Left hindlimb (tissue), 1 donor: ENCODE data around the gene RAD51B.

Experiments used
- DNase-seq: peaks from one replicate; pipeline ENCODE4 v3.0.0-alpha.2; 2018

Gene RAD51B

DNA sequence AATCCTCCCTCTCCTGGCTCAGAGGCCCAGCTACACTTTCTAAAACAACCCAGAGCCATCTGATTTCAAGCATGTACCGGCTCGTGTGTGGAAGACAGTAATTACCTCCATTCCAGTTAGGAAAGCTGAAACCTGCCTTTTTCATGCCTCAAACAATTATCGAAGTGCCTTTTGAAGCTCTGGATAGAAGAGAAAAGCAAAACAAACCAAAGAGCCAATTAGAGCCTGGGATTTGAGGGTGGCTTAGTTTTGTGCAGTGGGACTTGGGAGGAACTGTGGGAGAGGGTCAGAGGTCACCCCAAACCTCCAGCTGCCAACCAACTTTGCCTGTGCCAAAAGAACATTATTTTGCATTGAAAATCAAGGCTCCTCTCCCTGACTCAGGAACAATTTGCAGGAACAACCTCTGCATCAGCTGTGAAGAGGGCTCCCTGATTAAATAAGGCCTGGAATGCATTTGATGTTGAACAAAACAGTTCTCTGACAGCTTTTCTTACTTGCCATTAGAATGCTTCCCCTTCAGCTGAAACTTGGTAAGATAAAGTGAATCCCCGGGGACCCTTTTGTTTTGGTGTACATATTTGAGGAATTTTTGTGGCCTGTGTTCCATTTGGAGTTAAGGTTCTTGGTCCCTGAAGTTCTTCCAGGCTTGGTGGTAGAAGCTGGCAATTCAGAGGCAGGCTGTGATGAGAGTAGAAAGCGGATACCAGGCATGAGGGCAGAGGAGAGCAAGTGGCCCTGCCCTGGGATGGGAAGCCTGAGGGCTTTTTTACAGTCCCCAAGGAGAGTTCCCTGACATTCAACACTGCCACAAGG, 703.1 kb downstream of the RAD51B start:
- DNase-seq, result peak; percentile 77

DNA sequence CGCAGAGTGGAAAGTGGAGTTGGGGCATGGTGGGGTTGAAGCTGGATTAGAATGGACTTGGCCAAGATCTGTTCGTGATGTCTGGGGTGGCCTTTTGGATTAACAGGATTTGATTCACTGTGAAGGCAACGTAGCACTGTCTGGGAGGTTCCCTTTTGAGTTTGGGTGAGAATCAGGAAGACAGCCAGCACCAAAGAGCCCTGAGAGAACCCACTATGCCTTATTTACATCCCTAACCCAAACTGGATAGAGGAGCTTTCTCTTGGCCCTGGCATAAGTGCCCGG, 703.7 kb downstream of the RAD51B start:
- DNase-seq, result no peak

DNA sequence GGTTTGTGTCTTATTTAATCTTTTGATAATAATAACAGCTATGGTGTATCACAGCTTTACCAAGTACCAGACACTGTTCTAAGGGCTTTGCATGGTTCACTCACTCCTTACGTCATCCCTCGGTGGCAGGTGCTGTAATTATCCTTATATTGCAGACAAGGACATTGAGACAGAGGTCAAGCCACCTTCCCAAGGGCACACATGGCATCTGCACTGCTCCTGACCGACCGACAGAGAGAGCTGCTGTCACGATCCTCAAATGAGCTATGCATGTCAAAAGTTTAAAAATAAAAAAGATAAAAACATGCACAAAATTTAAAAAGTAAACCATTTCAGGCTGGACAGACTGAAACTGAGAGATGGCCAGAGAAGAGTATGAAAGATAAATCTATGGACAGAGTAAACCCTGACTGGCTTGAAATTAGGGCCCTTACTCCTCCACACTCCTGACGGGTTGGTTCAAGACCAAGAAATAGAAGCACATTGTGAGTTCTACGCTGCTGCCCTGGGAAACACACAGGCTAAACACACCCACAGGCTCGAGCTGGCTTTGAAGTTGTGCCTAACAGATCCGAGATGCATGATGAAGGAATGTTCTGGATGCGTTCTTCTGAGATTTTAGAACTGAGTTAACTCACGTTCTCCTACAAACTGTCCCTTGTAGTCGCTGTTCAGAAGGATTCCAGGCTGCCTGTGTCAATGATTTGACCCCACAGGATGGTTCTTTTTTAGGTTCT, 704.6 kb downstream of the RAD51B start:
- DNase-seq, result no peak

DNA sequence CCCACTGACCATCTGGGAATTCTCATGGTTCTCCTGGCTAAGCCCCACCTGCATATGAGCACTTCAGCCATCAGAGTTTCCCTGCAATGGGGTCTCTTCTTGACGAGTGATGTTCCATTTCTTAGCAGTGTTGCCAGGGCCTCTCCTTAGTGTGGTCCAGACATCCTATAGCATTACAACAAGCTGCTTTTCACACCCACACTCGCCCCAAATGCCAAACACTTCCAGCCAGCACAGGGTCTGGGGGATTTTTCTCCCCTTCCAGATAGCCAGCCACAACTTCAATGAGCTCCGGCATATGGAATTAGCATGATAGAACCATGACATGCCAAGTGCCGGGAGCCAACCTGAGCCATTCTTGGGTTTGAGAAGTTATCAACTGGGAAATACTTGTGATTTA, 705.9 kb downstream of the RAD51B start:
- no peak for DNase-seq

DNA sequence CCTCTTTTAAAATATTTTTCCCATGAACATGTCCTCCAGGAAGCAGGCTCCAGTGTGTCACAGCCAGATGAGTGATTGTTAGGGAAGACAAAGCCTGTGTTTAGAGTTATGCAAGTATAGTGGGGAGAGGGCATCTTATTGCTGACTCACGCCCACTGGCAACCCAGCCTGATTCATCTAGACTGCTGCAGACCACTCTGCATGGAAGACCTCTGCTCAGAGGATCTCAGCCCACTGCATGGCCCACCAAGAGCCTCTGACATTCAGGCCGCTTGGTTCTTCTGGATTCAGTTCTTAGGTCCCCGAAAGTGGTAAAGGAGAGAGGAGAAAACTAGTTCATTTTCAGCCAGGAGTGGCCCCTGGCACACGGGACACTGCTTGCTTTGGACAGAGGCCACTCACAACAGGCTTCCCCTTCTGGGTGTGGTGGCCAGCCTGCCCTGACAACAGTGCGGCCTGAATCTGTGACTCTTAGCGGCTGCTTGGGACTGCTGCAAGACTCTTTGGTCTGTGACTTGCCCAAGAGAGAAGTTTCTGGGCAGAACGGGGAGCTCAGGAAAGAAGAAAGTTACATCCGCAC, 707.0 kb downstream of the RAD51B start:
- no peak for DNase-seq

DNA sequence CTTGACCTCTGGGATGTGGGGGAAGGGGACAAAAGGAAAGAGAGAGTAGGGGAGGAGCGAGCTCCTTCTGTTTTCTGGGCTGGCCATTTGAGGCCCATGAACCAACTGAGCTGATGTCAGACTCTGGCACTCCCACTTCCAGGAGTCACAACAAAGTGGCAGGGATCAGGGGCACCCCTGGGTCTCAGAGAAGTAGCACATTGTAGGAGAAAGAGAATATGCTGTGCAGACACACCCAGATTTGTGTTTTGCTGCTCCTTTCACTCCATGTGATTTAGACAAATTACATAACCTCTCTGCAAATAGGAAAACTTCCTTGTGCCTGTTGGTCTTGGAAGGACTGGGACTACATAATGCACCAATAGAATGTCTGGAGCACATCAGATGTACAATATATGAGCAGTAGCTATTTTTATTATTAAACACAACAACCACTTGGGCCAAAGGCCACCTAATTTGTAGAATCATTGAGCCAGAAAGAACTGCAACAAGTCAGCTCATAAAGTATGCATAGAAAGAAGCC, 707.8 kb downstream of the RAD51B start:
- no peak for DNase-seq

DNA sequence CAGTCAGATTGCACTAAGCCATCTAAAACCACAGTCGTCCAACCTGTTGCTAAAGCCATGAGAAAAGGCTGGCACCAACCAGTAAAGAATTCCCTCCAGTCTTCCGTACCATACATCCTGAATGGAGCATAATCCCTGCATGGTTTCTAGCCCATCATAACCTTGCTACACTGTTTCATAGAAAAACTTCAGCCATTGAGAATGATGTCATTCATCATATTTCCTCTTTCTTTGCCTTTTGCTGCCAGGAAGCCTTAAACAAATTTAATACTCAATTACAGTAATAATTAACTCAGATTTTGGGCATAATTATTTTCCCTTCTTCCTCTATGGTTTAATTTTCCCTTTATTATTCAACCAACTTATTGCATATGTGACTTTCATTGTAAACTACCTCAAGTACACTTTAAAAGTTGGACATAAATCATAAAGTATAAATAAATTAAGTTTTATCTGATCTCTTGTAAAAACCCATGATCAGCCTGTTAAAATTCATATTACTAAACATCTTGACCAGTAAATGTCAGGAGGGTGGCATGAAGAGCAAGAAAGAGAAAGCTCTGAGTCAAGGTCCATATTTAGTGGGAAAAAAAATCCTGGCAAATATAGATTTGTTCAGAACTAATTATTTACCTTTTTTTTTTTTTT, 708.6 kb downstream of the RAD51B start:
- no peak for DNase-seq

DNA sequence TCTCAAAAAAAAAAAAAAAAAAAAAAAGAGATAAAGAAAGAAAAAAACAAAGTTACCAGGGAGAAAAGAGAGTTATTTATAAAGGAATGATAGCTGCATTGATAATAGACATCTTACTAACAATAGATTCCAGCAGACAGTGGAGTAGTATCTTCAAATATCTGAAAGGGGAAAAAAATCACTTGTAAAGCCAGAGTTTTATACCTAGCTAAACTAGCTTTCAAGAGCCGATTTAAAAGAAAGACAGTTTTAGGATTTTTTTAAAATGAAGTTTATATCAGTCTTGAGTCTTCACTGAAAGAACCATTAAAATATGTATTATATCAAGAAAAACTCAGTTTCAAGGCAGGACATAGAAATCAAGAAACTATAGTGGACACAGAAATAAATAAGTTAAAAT, 710.9 kb downstream of the RAD51B start:
- no peak for DNase-seq

DNA sequence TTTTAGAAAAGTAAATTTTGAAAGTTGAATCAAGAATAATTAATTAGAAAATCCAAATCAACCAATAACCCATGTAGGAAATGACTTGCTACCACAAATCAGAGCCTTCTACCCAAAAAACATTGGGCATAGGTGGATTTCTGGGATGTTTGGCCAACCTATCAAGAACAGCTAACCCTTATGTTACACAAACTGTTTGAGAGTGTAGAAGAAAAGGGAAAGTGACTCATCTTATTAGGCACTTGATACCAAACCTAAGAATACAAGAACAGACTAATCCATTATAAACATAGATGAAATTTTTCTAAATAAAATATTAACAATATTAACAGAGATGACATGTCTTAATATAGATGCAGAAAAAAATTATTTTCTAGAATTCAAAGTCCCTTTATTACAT, 712.9 kb downstream of the RAD51B start:
- no peak for DNase-seq

DNA sequence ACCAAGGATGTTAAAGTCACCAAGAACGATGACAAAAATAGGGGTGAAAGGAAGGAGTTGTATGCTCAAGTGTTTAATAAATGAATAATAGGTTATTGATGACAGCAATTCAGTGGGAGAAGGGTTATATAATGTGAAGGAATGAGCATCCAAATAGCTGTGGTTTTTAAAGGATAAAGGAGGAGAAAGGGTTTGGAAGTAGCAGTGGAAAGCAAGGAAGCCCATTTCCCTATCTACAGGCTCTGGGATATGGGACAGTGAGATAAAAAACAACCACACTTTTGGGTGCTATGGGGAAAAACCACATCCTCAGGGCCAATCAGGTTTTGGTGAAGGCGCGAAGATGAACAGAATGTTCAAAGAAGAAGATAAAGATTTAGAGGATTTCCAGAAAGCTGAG, 714.7 kb downstream of the RAD51B start:
- no peak for DNase-seq

DNA sequence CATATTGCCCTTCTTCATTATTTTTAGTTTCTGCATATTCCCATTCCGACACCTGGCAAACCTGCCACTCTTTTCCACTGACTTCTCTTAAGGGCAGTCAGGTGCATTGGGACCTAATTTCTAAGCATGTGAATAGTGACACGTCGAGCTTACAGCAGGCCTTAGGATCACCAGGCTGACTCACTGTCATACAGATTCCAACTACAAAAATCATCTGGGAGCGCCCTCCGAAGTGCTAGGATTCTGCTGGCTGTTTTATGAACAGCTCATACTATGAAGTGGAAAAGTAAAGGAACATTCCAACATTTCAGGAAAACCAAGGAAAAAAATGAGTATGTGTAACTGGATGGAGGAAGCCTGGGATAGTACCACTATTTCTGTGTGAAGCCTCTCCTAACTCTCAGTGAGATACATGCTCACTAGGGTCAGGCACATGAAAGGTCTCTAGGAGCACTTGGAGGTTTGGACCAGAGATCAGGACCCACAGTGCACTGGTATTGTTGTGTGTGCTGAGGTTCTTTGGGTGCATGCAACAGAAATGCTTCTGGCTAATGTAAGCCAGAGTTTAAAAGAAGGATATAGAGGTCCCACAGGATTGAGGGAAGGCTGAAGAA, 715.9 kb downstream of the RAD51B start:
- DNase-seq, result no peak

DNA sequence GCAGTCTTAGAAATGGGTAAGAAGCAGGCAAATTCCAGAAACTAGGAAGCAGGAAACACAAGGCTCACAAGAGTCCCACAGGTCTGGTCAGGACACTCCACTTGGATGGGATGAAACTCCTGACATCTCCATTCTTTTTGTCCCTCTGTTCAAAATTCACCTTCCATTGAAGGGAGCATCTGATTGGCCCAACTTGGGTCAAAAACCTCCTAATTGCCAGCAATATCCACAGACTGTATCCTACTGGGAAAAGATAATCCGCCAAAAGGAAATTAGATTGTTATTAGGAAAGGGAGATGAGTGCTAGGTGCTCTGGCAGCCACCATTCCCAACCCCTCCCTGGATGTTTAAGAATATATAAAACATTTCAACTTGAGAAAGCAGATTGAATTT, 716.4 kb downstream of the RAD51B start:
- DNase-seq, result no peak

DNA sequence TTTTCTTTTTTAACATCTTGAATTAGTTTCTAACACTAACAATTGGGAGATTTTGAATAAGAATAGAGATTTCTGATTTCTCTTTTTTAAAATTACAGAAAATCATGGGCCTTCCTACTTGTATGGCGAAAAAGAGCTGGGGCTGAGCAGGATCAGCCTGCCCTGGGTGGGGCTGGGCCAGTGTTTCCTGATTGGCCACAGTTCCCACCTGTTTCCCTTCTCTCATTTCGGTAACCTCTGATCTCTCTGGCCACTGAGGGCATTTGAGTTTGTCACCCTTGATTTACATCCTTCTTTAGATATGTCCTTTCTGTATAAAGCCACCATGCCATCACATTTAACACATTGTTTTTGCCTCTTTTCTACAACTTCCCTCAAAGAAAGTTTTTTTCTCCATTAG, 719.1 kb downstream of the RAD51B start:
- no peak for DNase-seq

DNA sequence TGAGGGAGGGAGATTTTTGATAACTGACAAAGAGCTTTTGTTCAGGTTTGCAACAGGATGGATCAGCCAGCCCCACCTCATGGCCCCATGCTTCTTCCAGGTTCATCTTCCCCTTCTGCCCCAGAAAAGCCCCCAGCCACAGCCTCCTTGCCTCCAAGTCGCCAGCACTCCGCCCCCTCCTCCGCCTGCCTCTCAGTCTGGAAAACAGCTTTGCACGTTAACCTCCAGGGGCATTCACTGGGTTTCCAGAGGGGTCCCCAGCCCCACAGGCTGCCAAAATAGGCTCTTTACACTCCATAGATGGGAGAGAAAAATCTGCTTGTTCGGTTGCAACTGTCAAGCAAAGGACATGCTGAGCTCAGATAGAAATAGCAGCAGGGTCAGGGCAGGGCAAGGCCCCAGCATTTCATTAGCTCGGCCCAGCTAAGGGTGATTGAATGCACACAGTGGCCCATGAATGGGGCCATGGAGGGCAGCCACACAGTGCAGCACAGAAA, 719.7 kb downstream of the RAD51B start:
- DNase-seq, result peak; percentile 69

DNA sequence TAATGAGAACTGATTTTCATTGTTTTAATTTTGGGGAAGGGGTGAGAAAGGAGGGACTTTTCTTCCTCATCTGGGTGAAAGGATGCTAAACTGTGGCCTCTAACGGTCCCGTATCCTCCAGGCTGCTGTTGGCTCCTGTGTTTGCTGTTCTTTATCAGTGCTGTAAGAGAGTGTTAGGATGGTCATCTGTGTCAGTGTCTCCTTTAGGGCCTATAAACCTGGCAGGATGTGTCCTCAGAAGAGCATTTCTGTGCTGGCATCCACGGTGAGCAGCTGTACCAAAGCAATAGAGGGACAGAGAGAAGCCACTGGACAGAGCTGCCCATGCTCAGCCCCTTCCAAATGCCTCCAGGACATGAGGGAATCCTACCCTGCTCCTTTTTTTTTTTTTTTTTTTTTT, 720.2 kb downstream of the RAD51B start:
- DNase-seq, result no peak

DNA sequence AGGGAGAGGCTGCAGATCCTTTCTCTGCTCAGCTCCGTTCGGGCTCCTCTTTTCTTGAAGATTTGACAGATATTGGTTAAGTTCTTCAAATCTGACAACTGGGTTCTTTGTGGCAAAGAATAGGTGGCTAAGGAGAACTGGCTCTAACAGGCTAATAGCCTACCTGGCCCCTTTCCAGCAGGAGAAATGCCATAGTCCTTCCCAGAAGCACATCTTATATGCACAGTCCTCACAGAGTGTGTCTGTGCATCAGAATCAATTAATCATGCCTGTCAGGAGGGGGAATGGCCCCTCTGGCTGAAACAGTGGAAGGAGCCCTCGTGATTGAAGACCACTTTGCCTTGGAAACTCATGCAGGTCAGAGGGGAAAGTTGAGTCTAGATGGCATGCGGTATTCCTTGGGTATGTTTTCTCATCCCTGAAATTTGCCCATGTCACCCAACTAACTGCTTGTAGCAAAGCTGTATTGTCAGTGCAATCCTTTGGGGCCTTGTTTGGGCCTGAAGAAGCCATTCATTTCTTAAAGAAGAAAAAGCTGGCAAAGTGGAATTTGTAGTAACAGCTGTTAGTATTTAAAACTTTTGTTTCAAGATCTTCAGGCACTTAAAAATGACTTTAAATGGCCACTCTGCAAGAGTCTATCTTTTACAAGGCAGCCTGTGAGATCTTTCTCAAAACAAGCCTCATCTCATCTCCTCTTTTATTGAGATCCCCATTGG, 721.8 kb downstream of the RAD51B start:
- DNase-seq, result no peak

DNA sequence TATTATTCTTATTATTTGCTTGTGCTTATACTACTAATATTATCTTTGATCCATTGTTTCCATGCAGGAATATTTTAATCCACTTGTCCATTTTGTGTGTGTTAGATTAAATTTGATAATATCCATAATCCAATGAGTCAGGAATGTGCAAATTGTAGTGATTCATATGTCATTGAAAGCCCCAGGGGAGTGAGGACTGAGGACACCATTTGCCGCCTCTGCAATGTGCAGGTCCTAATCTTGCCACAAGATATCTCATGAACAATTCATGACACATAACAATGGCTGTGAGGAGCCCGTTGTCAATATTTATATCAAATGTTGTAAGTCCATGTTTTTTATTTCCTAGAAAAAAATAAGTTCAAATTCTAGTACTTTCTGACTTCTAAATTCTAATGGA, 722.8 kb downstream of the RAD51B start:
- no peak for DNase-seq

DNA sequence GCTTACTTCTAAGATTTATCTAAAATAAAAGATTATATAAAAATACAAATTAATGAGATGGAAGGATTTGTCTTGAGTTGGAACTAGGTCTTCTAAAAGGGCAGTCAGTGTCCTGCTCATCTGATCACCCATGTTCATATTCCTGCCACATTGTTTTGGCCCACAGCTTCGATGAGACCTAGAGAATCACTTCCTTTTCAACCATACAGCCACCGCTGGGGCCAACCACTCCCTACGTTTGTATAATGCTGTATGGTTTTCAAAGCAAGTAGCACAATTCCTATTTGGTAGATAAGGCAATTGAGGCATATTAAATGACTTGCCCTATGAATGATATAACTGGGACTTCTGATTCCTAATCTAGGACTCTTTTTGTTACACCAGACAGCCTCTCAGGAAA, 723.9 kb downstream of the RAD51B start:
- no peak for DNase-seq

DNA sequence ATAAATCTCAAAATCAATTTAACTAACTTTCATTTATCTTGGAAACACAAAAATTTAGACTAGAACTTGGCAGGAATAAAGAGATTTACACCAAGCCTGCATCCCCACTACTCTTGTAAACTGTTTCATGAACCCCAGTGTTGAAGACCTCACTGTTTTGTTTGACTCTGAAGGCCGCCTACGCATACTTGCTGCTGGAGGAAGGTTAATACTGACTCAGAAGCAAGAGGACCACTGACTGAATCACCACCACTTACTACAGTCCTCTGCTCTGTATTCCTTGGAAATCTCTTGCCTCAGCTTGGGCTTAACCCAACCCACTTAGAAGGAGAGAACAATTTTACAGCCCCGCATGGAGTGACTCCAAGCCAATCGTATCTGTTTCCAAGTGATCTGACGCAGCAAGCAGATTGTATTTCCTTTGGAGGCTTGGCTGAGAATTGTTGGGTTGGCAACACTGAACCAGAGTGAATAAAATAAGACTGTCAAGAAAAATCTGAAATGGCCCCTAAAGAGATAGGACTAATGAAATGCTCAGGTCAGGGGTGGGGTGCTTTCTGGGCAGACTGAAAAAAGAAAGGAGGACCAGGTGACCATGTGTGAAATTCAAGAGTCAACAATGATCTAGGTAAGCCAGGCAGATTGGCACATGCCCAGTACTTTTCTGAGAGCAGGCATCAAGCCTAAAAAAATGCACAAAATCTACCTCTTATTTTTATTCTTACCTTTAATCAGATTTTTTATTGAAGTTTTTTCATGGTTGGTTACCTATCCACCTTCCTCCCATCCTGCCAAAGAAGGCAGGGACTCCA, 724.7 kb downstream of the RAD51B start:
- DNase-seq, result peak; percentile 89

DNA sequence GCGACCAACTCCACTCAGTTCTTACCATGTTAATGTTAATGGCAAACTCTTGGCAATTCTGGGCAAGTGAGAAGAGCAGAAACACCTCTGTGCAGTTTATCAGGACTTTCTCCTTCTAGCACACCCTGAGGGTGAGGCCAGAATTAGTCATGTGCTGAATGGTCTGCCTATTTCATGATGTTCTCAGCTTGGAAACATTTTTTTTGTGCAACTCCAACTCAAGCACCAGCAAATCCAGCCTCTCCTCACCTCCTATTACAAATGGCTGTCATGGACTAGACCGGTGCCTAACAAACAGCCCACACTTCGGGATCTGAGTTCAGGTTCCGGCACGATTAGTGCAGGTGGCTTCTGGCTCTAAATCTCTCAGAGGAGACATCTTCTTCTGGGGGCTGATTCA, 727.3 kb downstream of the RAD51B start:
- no peak for DNase-seq
